Measurements from ENCODE around the gene IL1RL2. TPM values are rescaled to one million over a fixed set of nuclear protein-coding genes. Genes with fewer than 3 reads are reported as not detected.

The IL1RL2 gene
- 1 to 10 TPM in 1 of 2 donors, under 1 TPM in 1; 0.41 to 2.7 TPM for total RNA-seq

GRCh38 chr2:102186791-102187495, at the start of gene IL1RL2:
Gene IL1RL2, plus strand, starts transcription at chr2:102187023. Its CDS starts 845 bp downstream, at chr2:102187868.
- peaks cover 5% of the 10 kb centered on the region for H3K4me1 Mint-ChIP-seq
- peak within 1 kb of the TSS; percentile 85 for H3K27ac Mint-ChIP-seq
- H3K4me3 Mint-ChIP-seq, result peak within 1 kb of the TSS; percentile 87
- H3K27me3 Mint-ChIP-seq, result no peaks in the 10 kb centered on the region
- peaks cover 4% of the 10 kb centered on the region for H3K9me3 Mint-ChIP-seq
- peaks cover 7% of the 10 kb centered on the region for H3K36me3 Mint-ChIP-seq (ENCODE audit: low read depth)
- peak; percentile 55 for ATAC-seq (replicated peaks)

- H3K27ac Mint-ChIP-seq, result peak overlapping the region; percentile 89
- no peaks in the 10 kb centered on the region for H3K27me3 Mint-ChIP-seq
- H3K4me1 Mint-ChIP-seq, result peaks cover 36% of the 10 kb centered on the region
- peak; percentile 91 for ATAC-seq (replicated peaks)
- H3K36me3 Mint-ChIP-seq (ENCODE audit: low read depth), result peaks cover 52% of the 10 kb centered on the region
- H3K9me3 Mint-ChIP-seq, result peaks cover 7% of the 10 kb centered on the region
- peak overlapping the region; percentile 92 for H3K4me3 Mint-ChIP-seq
Observed at GRCh38 chr2:102137138-102137537, 49.7 kb upstream of the IL1RL2 start.

GRCh38 chr2:102138331-102138730, 48.5 kb upstream of the IL1RL2 start:
- no peaks in the 10 kb centered on the region for H3K27me3 Mint-ChIP-seq
- ATAC-seq (replicated peaks), result peak; percentile 33
- H3K9me3 Mint-ChIP-seq, result peaks cover 3% of the 10 kb centered on the region
- peak overlapping the region; percentile 92 for H3K4me3 Mint-ChIP-seq
- peaks cover 36% of the 10 kb centered on the region for H3K4me1 Mint-ChIP-seq
- H3K36me3 Mint-ChIP-seq (ENCODE audit: low read depth), result peaks cover 56% of the 10 kb centered on the region
- peak overlapping the region; percentile 89 for H3K27ac Mint-ChIP-seq

- peak overlapping the region; percentile 92 for H3K4me3 Mint-ChIP-seq
- ATAC-seq (replicated peaks), result no peak
- peaks cover 71% of the 10 kb centered on the region for H3K36me3 Mint-ChIP-seq (ENCODE audit: low read depth)
- H3K9me3 Mint-ChIP-seq, result peaks cover 5% of the 10 kb centered on the region
- H3K27me3 Mint-ChIP-seq, result no peaks in the 10 kb centered on the region
- H3K4me1 Mint-ChIP-seq, result peaks cover 36% of the 10 kb centered on the region
- H3K27ac Mint-ChIP-seq, result peak overlapping the region; percentile 95
Observed at GRCh38 chr2:102139851-102140250, 47.0 kb upstream of the IL1RL2 start.

- Mint-ChIP-seq H3K27me3 (no peaks in the 10 kb centered on the region), H3K4me1 (peaks cover 39% of the 10 kb centered on the region), H3K36me3 (ENCODE audit: low read depth) (peaks cover 77% of the 10 kb centered on the region), H3K9me3 (peaks cover 10% of the 10 kb centered on the region), H3K27ac (peak overlapping the region; percentile 95), H3K4me3 (peak overlapping the region; percentile 92)
- ATAC-seq (replicated peaks), result no peak
Observed at GRCh38 chr2:102140377-102140776, 46.4 kb upstream of the IL1RL2 start.

- Mint-ChIP-seq H3K4me1 (peaks cover 41% of the 10 kb centered on the region), H3K27ac (peak overlapping the region; percentile 95), H3K4me3 (peak overlapping the region; percentile 92)
Observed at GRCh38 chr2:102141011-102141943, 45.5 kb upstream of the IL1RL2 start.

GRCh38 chr2:102141970-102142828, 44.6 kb upstream of the IL1RL2 start, which contains the start of gene IL1R1:
Gene IL1R1, plus strand, starts transcription at chr2:102142746. Its CDS starts 14,979 bp downstream, at chr2:102157725.
- Mint-ChIP-seq H3K9me3 (peaks cover 10% of the 10 kb centered on the region), H3K4me3 (peak within 1 kb of the TSS; percentile 92), H3K36me3 (ENCODE audit: low read depth) (peaks cover 89% of the 10 kb centered on the region), H3K27ac (peak within 1 kb of the TSS; percentile 95), H3K27me3 (no peaks in the 10 kb centered on the region), H3K4me1 (peaks cover 41% of the 10 kb centered on the region)
- peak; percentile 64 for ATAC-seq (replicated peaks)

More at GRCh38 chr2:102141011-102141943, 45.5 kb upstream of the IL1RL2 start:
- ATAC-seq (replicated peaks), result no peak
- H3K36me3 Mint-ChIP-seq (ENCODE audit: low read depth), result peaks cover 86% of the 10 kb centered on the region
- peaks cover 12% of the 10 kb centered on the region for H3K9me3 Mint-ChIP-seq
- no peaks in the 10 kb centered on the region for H3K27me3 Mint-ChIP-seq

GRCh38 chr2:102142829-102143449, 43.9 kb upstream of the IL1RL2 start:
- H3K4me3 Mint-ChIP-seq, result peak overlapping the region; percentile 92
- no peaks in the 10 kb centered on the region for H3K27me3 Mint-ChIP-seq
- H3K27ac Mint-ChIP-seq, result peak overlapping the region; percentile 93
- H3K36me3 Mint-ChIP-seq (ENCODE audit: low read depth), result peaks cover 90% of the 10 kb centered on the region
- H3K9me3 Mint-ChIP-seq, result peaks cover 14% of the 10 kb centered on the region
- ATAC-seq (replicated peaks), result peak; percentile 11
- H3K4me1 Mint-ChIP-seq, result peaks cover 47% of the 10 kb centered on the region

- Mint-ChIP-seq H3K27ac (peak overlapping the region; percentile 93), H3K4me3 (peak overlapping the region; percentile 92), H3K36me3 (ENCODE audit: low read depth) (peaks cover 90% of the 10 kb centered on the region), H3K4me1 (peaks cover 46% of the 10 kb centered on the region), H3K27me3 (no peaks in the 10 kb centered on the region), H3K9me3 (peaks cover 14% of the 10 kb centered on the region)
- no peak for ATAC-seq (replicated peaks)
Observed at GRCh38 chr2:102143450-102143985, 43.3 kb upstream of the IL1RL2 start.

- Mint-ChIP-seq H3K36me3 (ENCODE audit: low read depth) (peaks cover 94% of the 10 kb centered on the region), H3K27ac (peak overlapping the region; percentile 56), H3K4me3 (peak overlapping the region; percentile 92), H3K27me3 (no peaks in the 10 kb centered on the region), H3K4me1 (peaks cover 46% of the 10 kb centered on the region), H3K9me3 (peaks cover 17% of the 10 kb centered on the region)
- ATAC-seq (replicated peaks), result no peak
Observed at GRCh38 chr2:102144128-102144527, 42.7 kb upstream of the IL1RL2 start.

GRCh38 chr2:102145107-102145506, 41.7 kb upstream of the IL1RL2 start:
- Mint-ChIP-seq H3K4me3 (peak overlapping the region; percentile 92), H3K27ac (no peak overlapping the region), H3K9me3 (peaks cover 17% of the 10 kb centered on the region), H3K4me1 (peaks cover 39% of the 10 kb centered on the region), H3K27me3 (no peaks in the 10 kb centered on the region), H3K36me3 (ENCODE audit: low read depth) (peaks cover 95% of the 10 kb centered on the region)
- no peak for ATAC-seq (replicated peaks)

GRCh38 chr2:102145934-102146333, 40.9 kb upstream of the IL1RL2 start:
- peaks cover 17% of the 10 kb centered on the region for H3K9me3 Mint-ChIP-seq
- H3K4me3 Mint-ChIP-seq, result peak overlapping the region; percentile 92
- no peak overlapping the region for H3K27ac Mint-ChIP-seq
- ATAC-seq (replicated peaks), result no peak
- no peaks in the 10 kb centered on the region for H3K27me3 Mint-ChIP-seq
- H3K4me1 Mint-ChIP-seq, result peaks cover 33% of the 10 kb centered on the region
- peaks cover 95% of the 10 kb centered on the region for H3K36me3 Mint-ChIP-seq (ENCODE audit: low read depth)

GRCh38 chr2:102147935-102148334, 38.9 kb upstream of the IL1RL2 start:
- H3K27ac Mint-ChIP-seq, result peak overlapping the region; percentile 88
- H3K9me3 Mint-ChIP-seq, result peaks cover 21% of the 10 kb centered on the region
- peak; percentile 93 for ATAC-seq (replicated peaks)
- peak overlapping the region; percentile 70 for H3K4me3 Mint-ChIP-seq
- H3K4me1 Mint-ChIP-seq, result peaks cover 31% of the 10 kb centered on the region
- H3K36me3 Mint-ChIP-seq (ENCODE audit: low read depth), result peaks cover 96% of the 10 kb centered on the region
- no peaks in the 10 kb centered on the region for H3K27me3 Mint-ChIP-seq
